Measurements from ENCODE around the gene RFFL. TPM values are rescaled to one million over a fixed set of nuclear protein-coding genes. Genes with fewer than 3 reads are reported as not detected.
"Not testable (repeated sequence)": the region's sequence is repeated elsewhere in the genome, so short reads cannot be mapped to it uniquely, and the experiment has no call there.

RFFL gene
- total RNA-seq, 1 donor from 2014 or later = 31.5 TPM

DNA sequence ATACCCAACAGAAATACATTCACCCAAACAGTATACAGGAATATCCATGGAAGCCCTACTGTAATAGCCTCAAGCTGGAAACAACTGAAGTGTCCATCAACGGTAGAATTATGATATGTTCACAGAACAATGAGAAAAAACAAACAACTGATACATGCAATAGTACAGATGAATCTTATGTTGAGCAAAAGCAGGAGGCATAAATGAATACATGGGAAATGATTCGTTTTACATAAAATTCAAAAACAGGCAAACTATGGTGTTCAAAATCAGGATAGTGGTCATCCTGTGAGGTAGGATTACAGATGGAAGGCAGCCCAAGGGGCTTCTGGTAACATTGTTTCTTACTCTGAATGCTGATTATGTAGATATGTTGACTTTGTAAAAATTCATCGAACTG is 25.1 kb downstream of the RFFL start:
- TF ChIP-seq, protein P1, sequence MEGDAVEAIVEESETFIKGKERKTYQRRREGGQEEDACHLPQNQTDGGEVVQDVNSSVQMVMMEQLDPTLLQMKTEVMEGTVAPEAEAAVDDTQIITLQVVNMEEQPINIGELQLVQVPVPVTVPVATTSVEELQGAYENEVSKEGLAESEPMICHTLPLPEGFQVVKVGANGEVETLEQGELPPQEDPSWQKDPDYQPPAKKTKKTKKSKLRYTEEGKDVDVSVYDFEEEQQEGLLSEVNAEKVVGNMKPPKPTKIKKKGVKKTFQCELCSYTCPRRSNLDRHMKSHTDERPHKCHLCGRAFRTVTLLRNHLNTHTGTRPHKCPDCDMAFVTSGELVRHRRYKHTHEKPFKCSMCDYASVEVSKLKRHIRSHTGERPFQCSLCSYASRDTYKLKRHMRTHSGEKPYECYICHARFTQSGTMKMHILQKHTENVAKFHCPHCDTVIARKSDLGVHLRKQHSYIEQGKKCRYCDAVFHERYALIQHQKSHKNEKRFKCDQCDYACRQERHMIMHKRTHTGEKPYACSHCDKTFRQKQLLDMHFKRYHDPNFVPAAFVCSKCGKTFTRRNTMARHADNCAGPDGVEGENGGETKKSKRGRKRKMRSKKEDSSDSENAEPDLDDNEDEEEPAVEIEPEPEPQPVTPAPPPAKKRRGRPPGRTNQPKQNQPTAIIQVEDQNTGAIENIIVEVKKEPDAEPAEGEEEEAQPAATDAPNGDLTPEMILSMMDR (conservative IDR thresholded peaks at IDR 0.05; ENCODE audit: low read depth, low read length) = no peak
- H3K4me3 ChIP-seq (ENCODE audit: low read depth, low read length) = no peak overlapping the region
- no peak for DNase-seq (ENCODE audit: low read depth)

- no peak for DNase-seq (ENCODE audit: low read depth)
- TF ChIP-seq, protein P1 (conservative IDR thresholded peaks at IDR 0.05; ENCODE audit: low read depth, low read length) = no peak
- H3K4me3 ChIP-seq (ENCODE audit: low read depth, low read length) = no peak overlapping the region
Measured at GRCh38 chr17:35030780-35031179, 32.7 kb downstream of the RFFL start.

- no peak overlapping the region for H3K4me3 ChIP-seq (ENCODE audit: low read depth, low read length)
- TF ChIP-seq, protein P1 (conservative IDR thresholded peaks at IDR 0.05; ENCODE audit: low read depth, low read length) = no peak
- DNase-seq (ENCODE audit: low read depth) = no peak
Measured at GRCh38 chr17:35028531-35029262, 34.8 kb downstream of the RFFL start.

- not testable (repeated sequence) for H3K4me3 ChIP-seq (ENCODE audit: low read depth, low read length); DNase-seq (ENCODE audit: low read depth)
Measured at GRCh38 chr17:35028097-35028496, 35.4 kb downstream of the RFFL start.

- no peak for DNase-seq (ENCODE audit: low read depth)
- TF ChIP-seq, protein P1 (conservative IDR thresholded peaks at IDR 0.05; ENCODE audit: low read depth, low read length) = no peak
- H3K4me3 ChIP-seq (ENCODE audit: low read depth, low read length) = no peak overlapping the region
Measured at GRCh38 chr17:35025541-35025940, 38.0 kb downstream of the RFFL start.

DNA sequence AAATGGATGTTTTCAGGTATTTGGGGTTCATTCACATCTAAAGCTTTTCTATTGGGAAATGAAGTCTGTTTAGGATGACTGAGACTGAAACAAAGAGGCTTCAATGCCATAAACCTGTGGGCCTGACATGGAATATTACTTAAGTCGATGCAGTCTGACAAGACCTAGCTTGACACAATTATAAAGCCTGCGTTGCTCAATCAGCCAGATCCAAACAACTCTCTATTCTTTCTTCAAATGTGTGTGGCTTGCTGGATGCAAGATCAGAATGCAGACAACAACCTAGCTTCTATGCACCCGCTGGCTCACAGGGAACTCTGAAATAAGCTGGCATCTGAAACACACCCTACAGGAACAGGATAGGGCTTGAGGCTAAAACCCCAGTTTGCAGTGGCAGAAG is 40.0 kb downstream of the RFFL start:
- TF ChIP-seq, protein P1 (conservative IDR thresholded peaks at IDR 0.05; ENCODE audit: low read depth, low read length) = no peak

DNA sequence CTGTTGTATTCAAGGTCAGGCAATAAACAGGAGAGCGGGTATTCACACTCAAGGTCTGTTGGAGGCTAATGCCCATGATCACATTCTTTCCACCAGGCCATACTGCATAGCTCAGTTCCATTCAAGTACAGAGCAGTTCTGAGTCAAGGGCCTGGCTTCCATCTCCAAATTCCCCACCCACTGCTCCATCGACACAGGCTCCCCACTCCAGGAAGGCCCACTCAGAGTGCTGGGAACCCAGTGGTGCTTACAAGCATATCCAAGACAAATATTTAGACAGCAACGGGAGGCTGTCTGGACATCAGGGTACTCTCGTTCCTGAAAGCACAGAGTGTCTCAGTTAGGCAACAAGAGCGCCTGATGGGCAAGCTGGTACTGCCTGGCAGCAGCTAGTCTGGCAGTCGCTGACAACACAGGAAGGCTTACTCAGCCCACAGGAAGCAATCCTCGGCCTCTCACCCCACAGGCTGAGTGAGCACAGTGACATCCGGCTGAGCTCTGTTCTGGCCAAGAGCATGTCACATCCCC is 40.9 kb downstream of the RFFL start:
- no peak overlapping the region for H3K4me3 ChIP-seq (ENCODE audit: low read depth, low read length)
- TF ChIP-seq, protein P1 (conservative IDR thresholded peaks at IDR 0.05; ENCODE audit: low read depth, low read length) = peak; percentile 51
- peak; percentile 95 for DNase-seq (ENCODE audit: low read depth)

More for the DNA sequence above, 40.0 kb downstream of the RFFL start:
- no peak for DNase-seq (ENCODE audit: low read depth)
- no peak overlapping the region for H3K4me3 ChIP-seq (ENCODE audit: low read depth, low read length)

Measured in epithelial cell of proximal tubule (primary cell).